Suprapubic skin (tissue), 3 donors: ENCODE results near the gene EBP.

ENCODE experiments used
- CTCF ChIP-seq, 2 donors: fragments of 200-600 bp in 1 of 2; fragments of 450-650 bp in 1 of 2; sonication (generic) in 1 of 2; IDR thresholded peaks; one replicate each; pipeline ENCODE4 v1.5.1; 2016 to 2019; ENCODE audit warnings: antibody characterized with exemption in 2 of 2, mild to moderate bottlenecking in 1 of 2, moderate library complexity in 1 of 2
- POLR2A ChIP-seq, 2 donors: fragments of 450-650 bp; IDR thresholded peaks; one replicate each; pipeline ENCODE4 v1.6.1; 2017; ENCODE audit warnings: antibody characterized with exemption in 2 of 2, mild to moderate bottlenecking in 2 of 2, moderate library complexity in 2 of 2

- TF ChIP-seq CTCF (IDR thresholded peaks at IDR 0.05): no peak
- no peak for TF ChIP-seq POLR2A (IDR thresholded peaks at IDR 0.05)
These were observed 47.0 kb upstream of the EBP start for GRCh38 chrX:48474581-48474980.
